ENCODE data around the gene GAMT. TPM values are rescaled to one million over a fixed set of nuclear protein-coding genes. Genes with fewer than 3 reads are reported as not detected.

The GAMT gene
- 7.1 TPM for total RNA-seq
- long read RNA-seq, transcript GAMT-201 (6 exons, 1,121 nt) = major isoform, 9 of 11 reads
- long read RNA-seq, partial matches to known transcripts = 1 of 11 reads
- long read RNA-seq, other reads (novel, unspliced or antisense) = 1 of 11 reads

DNA sequence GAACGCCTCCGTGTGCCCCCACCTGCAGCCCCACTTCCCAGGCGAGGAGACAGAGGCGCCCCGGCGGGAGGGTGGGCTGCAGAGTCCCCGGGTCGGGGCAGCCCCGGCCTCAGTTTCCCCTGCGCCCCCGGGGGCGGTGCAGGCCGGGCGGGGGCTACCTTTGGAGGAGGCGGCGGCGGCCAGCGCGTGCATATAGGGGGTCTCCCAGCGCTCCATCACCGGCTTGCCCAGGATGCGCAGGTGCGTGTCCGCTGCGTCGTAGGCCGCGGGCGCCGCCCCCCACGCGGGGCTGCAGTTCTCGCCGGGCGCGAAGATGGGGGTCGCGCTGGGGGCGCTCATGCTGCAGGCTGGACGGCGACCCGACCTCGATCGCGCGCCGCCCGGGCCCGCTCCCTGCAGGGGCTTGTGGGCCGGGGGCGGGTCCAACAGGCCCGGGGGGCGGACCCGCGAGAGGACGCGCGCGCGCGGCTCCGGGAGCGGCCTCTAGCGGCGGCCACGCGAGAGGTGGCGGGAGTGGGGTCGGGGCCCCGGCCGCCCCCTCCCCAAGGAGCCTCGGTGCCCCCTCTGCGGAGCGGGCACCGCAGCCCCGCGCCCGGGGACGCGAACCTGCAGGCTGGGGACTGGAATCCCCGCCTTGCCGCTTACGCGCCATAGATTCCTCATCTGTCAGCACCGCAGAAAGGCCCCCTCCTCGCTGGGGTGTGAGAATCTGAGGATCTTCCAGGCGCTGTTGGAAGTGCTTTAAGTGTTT, at the start of gene GAMT:
TSS of gene GAMT (minus strand) at position 405 of the 751 bp plus-strand sequence. CDS start at position 339, 66 bp downstream.
- intact Hi-C loops (cut with DNase I) = no loop called here
- TF ChIP-seq, protein P1, sequence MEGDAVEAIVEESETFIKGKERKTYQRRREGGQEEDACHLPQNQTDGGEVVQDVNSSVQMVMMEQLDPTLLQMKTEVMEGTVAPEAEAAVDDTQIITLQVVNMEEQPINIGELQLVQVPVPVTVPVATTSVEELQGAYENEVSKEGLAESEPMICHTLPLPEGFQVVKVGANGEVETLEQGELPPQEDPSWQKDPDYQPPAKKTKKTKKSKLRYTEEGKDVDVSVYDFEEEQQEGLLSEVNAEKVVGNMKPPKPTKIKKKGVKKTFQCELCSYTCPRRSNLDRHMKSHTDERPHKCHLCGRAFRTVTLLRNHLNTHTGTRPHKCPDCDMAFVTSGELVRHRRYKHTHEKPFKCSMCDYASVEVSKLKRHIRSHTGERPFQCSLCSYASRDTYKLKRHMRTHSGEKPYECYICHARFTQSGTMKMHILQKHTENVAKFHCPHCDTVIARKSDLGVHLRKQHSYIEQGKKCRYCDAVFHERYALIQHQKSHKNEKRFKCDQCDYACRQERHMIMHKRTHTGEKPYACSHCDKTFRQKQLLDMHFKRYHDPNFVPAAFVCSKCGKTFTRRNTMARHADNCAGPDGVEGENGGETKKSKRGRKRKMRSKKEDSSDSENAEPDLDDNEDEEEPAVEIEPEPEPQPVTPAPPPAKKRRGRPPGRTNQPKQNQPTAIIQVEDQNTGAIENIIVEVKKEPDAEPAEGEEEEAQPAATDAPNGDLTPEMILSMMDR (IDR thresholded peaks at IDR 0.05) = peak; percentile 49
- H3K27ac ChIP-seq = no peak within 1 kb of the TSS
- H3K4me1 ChIP-seq = peaks cover 18% of the 10 kb centered on the region
- H3K36me3 ChIP-seq = no peaks in the 10 kb centered on the region
- H3K27me3 ChIP-seq = peaks cover 5% of the 10 kb centered on the region
- DNase-seq = no peak
- peak within 1 kb of the TSS; percentile 66 for H3K4me3 ChIP-seq
- peak; percentile 62 for ATAC-seq
- H3K9me3 ChIP-seq = no peaks in the 10 kb centered on the region

DNA sequence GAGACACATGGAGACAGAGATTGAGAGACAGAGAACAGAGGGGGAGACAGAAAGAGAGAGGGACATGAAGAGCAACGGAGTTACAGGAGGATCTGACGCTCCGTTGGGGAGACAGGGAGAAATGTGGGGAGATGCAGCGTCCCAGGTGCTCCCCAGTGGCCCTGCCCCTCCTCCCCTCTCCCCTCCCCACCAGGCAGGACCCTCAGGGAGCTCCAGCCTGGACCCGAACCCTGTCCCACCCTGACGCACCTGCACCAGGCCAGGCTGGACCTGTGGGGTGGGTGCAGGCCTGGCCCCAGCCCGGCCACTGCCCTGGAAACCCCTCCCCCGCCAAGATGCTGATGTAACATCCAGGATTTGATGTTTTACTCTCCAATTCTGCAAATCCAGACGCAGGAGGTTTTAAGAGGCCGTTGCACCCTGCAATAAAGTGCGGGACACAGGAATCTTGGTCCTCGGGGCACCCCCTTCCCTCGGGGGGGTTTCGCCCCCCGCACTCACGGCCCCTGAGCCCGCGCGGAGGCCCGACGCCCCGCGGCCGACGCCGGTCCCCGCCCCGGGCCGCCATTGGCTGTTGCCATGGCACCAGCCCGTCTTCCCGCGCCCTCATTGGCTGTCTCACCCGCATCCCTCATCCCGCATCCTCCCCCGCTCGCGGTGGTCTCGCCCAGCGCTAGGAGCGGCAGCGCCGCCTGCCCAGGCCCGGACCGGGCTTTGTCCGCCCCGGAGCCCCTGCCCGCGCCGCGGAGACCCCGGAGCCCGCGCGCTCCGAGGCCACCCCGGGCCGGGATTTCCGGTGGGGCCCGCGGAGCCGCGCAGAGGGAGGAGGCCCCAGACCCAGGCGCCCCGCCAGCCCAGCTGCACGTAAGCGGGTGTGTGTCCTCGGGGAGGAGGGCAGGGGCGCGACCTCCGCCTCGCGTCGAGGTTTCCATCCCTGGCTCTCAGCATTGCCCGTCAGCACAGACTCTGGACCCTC, 48.4 kb upstream of the GAMT start, which contains the start of gene APC2:
TSS of gene APC2 (plus strand) at position 655 of the 976 bp plus-strand sequence. CDS start 2,881 bp downstream, outside the sequence.
- no peaks in the 10 kb centered on the region for H3K36me3 ChIP-seq
- DNase-seq = no peak
- H3K4me3 ChIP-seq = no peak within 1 kb of the TSS
- TF ChIP-seq, protein P1 (IDR thresholded peaks at IDR 0.05) = no peak
- peaks cover 96% of the 10 kb centered on the region for H3K27me3 ChIP-seq
- no peak for ATAC-seq
- H3K4me1 ChIP-seq = peaks cover 14% of the 10 kb centered on the region
- H3K27ac ChIP-seq = no peak within 1 kb of the TSS
- H3K9me3 ChIP-seq = no peaks in the 10 kb centered on the region
- intact Hi-C loops (cut with DNase I) = no loop called here

DNA sequence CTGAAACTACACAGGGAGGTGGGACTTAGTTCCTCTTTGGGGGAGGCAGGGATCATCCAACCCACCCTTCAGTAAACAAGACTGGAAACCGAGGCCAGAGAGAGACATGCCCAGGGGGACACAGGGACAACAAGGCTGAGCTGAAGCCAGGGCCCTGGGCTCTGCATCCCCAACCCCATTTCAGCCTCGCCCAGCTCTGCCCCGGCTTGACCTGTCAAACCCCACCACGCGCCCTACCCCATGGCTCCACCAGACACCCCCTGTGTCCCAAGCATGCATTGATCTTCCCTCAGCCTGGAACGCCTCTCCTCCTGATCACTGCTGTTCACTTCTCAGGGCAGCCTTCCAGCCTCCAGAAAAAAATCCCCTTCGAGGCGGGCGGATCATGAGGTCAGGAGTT, 46.6 kb upstream of the GAMT start:
- H3K36me3 ChIP-seq = peaks cover under 1% of the 10 kb centered on the region
- TF ChIP-seq, protein P1 (IDR thresholded peaks at IDR 0.05) = no peak
- ATAC-seq (no peak), DNase-seq (no peak)
- intact Hi-C loops (cut with DNase I) = no loop called here
- H3K27me3 ChIP-seq = peaks cover 77% of the 10 kb centered on the region
- no peak overlapping the region for H3K4me3 ChIP-seq
- peaks cover 17% of the 10 kb centered on the region for H3K4me1 ChIP-seq
- H3K27ac ChIP-seq = no peak overlapping the region
- no peaks in the 10 kb centered on the region for H3K9me3 ChIP-seq

DNA sequence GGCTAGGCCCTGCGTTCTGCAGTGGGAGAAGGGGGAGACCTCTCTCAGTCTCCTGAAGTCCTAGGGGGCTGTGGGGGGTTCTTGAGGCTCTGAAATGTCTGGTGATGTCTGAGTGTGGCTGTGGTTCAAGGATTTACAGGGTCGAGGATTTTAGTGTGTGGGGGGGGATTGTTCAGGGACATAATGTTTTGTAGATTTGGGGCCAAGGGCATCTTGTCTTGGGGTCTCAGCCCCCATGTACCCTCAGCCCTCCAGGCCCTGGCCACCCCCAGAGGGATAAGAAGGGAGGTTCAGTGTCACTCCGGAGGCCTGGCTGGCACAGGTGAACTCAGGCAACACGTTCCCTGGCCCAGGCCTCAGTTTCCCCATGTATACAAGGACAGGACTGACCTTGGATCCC, 46.2 kb upstream of the GAMT start:
- no peak for ATAC-seq
- Histone ChIP-seq H3K4me3 (no peak overlapping the region), H3K27ac (no peak overlapping the region), H3K9me3 (no peaks in the 10 kb centered on the region), H3K27me3 (peaks cover 73% of the 10 kb centered on the region), H3K36me3 (peaks cover 5% of the 10 kb centered on the region), H3K4me1 (peaks cover 17% of the 10 kb centered on the region)
- no peak for DNase-seq
- intact Hi-C loops (cut with DNase I) = no loop called here
- TF ChIP-seq, protein P1 (IDR thresholded peaks at IDR 0.05) = no peak

DNA sequence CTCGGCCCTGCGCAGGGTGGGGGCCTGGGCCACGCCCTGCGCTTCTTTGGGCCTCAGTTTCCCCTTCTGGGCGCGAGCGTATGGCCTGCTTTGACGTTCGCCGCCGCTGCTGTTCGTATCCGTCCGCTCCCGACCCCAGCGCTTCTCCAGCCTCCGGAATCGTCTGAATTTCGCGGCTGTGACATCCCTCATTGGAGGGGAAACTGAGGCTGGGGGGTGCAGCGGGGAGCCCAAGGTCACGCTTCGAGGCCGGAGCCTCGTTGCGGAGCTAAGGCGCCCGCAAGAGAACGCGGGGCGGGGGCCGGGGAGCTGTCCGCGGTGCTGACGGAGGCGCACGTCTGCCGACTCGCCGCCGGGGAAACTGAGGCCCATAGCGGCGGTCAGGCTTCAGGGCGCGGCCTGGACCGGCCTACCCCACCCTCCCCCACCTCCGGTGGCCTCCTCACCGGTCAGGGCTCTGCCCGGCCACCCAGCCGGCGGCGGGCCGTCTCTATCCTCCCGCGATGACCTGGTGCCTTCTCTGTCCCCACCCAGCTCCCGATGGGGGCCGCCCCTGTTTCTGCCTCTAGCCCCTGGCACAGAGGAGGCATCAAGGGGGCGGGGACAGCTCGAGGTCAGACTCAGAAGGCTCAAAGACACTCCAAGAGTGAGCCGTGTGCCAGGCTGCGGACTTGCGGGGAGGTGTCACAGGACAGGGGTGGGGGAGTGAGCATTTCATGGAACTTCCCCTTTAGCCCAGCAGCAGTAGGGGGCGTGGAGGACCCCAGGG, 45.6 kb upstream of the GAMT start:
- Histone ChIP-seq H3K9me3 (no peaks in the 10 kb centered on the region), H3K4me3 (no peak overlapping the region), H3K36me3 (peaks cover 11% of the 10 kb centered on the region), H3K4me1 (peaks cover 17% of the 10 kb centered on the region), H3K27ac (no peak overlapping the region), H3K27me3 (peaks cover 67% of the 10 kb centered on the region)
- ATAC-seq = no peak
- intact Hi-C loops (cut with DNase I) = no loop called here
- TF ChIP-seq, protein P1 (IDR thresholded peaks at IDR 0.05) = no peak
- no peak for DNase-seq

Measured in upper lobe of right lung (tissue), 1 donor.